Measurements from ENCODE around the gene KIAA1671. TPM values are rescaled to one million over a fixed set of nuclear protein-coding genes. Genes with fewer than 3 reads are reported as not detected.

Gene KIAA1671
- total and polyA plus RNA-seq, 2 of the 13 experiments (the other 11 are each of a cell fraction or from before 2014, with no cell fraction given) = 13.5 to 13.6 TPM

DNA sequence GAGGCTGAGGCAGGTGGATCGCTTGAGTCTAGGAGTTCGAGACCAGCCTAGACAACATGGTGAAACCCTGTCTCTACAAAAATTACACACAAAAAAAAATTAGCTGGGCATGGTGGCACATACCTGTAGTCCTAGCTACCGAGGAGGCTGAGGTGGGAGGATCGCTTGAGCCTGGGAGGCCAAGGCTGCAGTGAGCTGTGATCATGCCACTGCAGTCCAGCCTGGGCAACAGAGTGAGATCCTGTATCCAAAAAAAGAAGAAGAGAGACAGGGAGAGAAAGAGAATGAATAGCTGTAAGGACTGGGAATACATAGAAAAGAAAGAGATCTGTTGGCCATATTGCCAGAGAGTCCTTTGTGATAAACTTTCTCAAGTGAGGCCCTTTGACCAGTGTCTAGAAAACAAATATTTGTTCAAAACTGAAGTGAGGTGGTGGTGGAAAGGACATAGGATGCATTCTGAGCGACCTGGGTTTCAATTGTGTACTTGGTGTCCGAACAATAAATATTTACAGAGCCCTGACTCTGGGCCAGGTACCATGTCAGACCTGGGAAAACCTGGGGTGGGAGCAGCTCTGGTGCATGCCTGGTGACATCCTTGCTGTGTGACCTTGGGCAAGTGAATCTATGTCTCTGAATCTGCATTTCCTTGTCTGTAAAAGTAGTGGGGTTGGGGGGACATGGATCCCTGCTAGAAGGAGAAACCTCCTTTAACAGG is 157.5 kb downstream of the KIAA1671 start (continued):
- TF ChIP-seq, protein P1, sequence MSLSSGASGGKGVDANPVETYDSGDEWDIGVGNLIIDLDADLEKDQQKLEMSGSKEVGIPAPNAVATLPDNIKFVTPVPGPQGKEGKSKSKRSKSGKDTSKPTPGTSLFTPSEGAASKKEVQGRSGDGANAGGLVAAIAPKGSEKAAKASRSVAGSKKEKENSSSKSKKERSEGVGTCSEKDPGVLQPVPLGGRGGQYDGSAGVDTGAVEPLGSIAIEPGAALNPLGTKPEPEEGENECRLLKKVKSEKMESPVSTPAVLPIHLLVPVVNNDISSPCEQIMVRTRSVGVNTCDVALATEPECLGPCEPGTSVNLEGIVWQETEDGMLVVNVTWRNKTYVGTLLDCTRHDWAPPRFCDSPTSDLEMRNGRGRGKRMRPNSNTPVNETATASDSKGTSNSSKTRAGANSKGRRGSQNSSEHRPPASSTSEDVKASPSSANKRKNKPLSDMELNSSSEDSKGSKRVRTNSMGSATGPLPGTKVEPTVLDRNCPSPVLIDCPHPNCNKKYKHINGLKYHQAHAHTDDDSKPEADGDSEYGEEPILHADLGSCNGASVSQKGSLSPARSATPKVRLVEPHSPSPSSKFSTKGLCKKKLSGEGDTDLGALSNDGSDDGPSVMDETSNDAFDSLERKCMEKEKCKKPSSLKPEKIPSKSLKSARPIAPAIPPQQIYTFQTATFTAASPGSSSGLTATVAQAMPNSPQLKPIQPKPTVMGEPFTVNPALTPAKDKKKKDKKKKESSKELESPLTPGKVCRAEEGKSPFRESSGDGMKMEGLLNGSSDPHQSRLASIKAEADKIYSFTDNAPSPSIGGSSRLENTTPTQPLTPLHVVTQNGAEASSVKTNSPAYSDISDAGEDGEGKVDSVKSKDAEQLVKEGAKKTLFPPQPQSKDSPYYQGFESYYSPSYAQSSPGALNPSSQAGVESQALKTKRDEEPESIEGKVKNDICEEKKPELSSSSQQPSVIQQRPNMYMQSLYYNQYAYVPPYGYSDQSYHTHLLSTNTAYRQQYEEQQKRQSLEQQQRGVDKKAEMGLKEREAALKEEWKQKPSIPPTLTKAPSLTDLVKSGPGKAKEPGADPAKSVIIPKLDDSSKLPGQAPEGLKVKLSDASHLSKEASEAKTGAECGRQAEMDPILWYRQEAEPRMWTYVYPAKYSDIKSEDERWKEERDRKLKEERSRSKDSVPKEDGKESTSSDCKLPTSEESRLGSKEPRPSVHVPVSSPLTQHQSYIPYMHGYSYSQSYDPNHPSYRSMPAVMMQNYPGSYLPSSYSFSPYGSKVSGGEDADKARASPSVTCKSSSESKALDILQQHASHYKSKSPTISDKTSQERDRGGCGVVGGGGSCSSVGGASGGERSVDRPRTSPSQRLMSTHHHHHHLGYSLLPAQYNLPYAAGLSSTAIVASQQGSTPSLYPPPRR (CRISPR knock-in tag; IDR thresholded peaks at IDR 0.05; ENCODE audit: borderline replicate concordance) = peak; percentile 85; the same call in 1 of the 2 replicates
- TF ChIP-seq UBTF (CRISPR knock-in tag; IDR thresholded peaks at IDR 0.05) (0 out of 2 replicates have a peak, but pooled peaks have one; percentile 8), ZNF570 (CRISPR knock-in tag; IDR thresholded peaks at IDR 0.05; ENCODE audit: borderline replicate concordance) (no peak), ZNF589 (CRISPR knock-in tag; conservative IDR thresholded peaks at IDR 0.05) (no peak), MEIS2 (CRISPR knock-in tag; IDR thresholded peaks at IDR 0.05) (peak; percentile 35; the same call in 1 of the 2 replicates), HOXA5 (CRISPR knock-in tag; IDR thresholded peaks at IDR 0.05) (peak; percentile 71; the same call in 1 of the 2 replicates), CREM (IDR thresholded peaks at IDR 0.05) (peak; percentile 23), CREM (CRISPR knock-in tag; IDR thresholded peaks at IDR 0.05) (no peak), GATA4 (IDR thresholded peaks at IDR 0.05; ENCODE audit: borderline replicate concordance, low read depth) (no peak), ARID3A (IDR thresholded peaks at IDR 0.05; ENCODE audit: low read depth, low read length) (0 out of 2 replicates have a peak, but pooled peaks have one; percentile 8), ZSCAN31 (CRISPR knock-in tag; IDR thresholded peaks at IDR 0.05; ENCODE audit: low read depth) (peak; percentile 60; the same call in 1 of the 2 replicates), AGO2 (optimal IDR thresholded peaks at IDR 0.05; ENCODE audit: low read depth, low read length) (no peak), HMG20A (CRISPR knock-in tag; IDR thresholded peaks at IDR 0.05; ENCODE audit: borderline replicate concordance) (peak; percentile 72; the same call in 1 of the 2 replicates), ZNF850 (CRISPR knock-in tag; conservative IDR thresholded peaks at IDR 0.05) (no peak), ZSCAN21 (CRISPR knock-in tag; IDR thresholded peaks at IDR 0.05; ENCODE audit: borderline replicate concordance) (peak; percentile 22; the same call in 1 of the 2 replicates), KAT8 (CRISPR knock-in tag; IDR thresholded peaks at IDR 0.05) (0 out of 2 replicates have a peak, but pooled peaks have one; percentile 11), ZNF607 (CRISPR knock-in tag; IDR thresholded peaks at IDR 0.05; ENCODE audit: borderline replicate concordance) (0 out of 2 replicates have a peak, but pooled peaks have one; percentile 47), ISX (CRISPR knock-in tag; conservative IDR thresholded peaks at IDR 0.05) (no peak)
- TF ChIP-seq, protein P2, sequence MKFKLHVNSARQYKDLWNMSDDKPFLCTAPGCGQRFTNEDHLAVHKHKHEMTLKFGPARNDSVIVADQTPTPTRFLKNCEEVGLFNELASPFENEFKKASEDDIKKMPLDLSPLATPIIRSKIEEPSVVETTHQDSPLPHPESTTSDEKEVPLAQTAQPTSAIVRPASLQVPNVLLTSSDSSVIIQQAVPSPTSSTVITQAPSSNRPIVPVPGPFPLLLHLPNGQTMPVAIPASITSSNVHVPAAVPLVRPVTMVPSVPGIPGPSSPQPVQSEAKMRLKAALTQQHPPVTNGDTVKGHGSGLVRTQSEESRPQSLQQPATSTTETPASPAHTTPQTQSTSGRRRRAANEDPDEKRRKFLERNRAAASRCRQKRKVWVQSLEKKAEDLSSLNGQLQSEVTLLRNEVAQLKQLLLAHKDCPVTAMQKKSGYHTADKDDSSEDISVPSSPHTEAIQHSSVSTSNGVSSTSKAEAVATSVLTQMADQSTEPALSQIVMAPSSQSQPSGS (CRISPR knock-in tag; IDR thresholded peaks at IDR 0.05) = 0 out of 2 replicates have a peak, but pooled peaks have one; percentile 8
